Ascending aorta (tissue), 2 donors: ENCODE results near the gene CORO1C. TPM values are rescaled to one million over a fixed set of nuclear protein-coding genes. Genes with fewer than 3 reads are reported as not detected.

ENCODE experiments used
- DNase-seq, 2 donors: peaks; one replicate each; pipeline ENCODE4 v3.0.0-alpha.2; 2019; ENCODE audit warnings: low spot score in 2 of 2
- H3K27ac ChIP-seq, 2 donors: fragments of 200-600 bp; sonication (generic); one replicate each; pipeline ENCODE4 v1.5.1; 2016 to 2017; ENCODE audit warnings: mild to moderate bottlenecking in 1 of 2
- H3K27me3 ChIP-seq: fragments of 200-600 bp; sonication (generic); one replicate; pipeline ENCODE4 v1.5.1; 2017
- H3K36me3 ChIP-seq, 2 donors: fragments of 200-600 bp; sonication (generic); one replicate each; pipeline ENCODE4 v1.5.1; 2016
- H3K4me1 ChIP-seq, 2 donors: fragments of 200-600 bp; sonication (generic); one replicate each; pipeline ENCODE4 v1.5.1; 2016 to 2017; ENCODE audit warnings: mild to moderate bottlenecking in 1 of 2
- H3K4me3 ChIP-seq, 2 donors: fragments of 200-600 bp; sonication (generic); one replicate each; pipeline ENCODE4 v1.5.1; 2016 to 2017; ENCODE audit warnings: mild to moderate bottlenecking in 1 of 2
- H3K9me3 ChIP-seq, 2 donors: fragments of 200-600 bp; sonication (generic); one replicate each; pipeline ENCODE4 v1.5.1; 2016
- intact Hi-C: fragments of 100-400 bp; cut with DNase I; formaldehyde crosslinking; loops from one replicate; pipeline ENCODE4 v1.15.1; 2023
- total RNA-seq: library from RNA; depleted of rRNA; stranded (reverse); fragments of >200 nt; gene quantifications from one replicate; pipeline ENCODE4 v1.1.0, GENCODE V29; 2016
- TF ChIP-seq, protein P1 (sequence below), 3 experiments: fragments of 200-600 bp in 2 of 3; fragments of 450-650 bp in 1 of 3; sonication (generic) in 2 of 3; IDR thresholded peaks; one replicate each; pipeline ENCODE4 v1.5.1; 2016 to 2019; ENCODE audit warnings: antibody characterized with exemption in 3 of 3, mild to moderate bottlenecking in 1 of 3, moderate library complexity in 1 of 3

CORO1C gene
- total RNA-seq, 1 donor from 2014 or later: 106 TPM

DNA sequence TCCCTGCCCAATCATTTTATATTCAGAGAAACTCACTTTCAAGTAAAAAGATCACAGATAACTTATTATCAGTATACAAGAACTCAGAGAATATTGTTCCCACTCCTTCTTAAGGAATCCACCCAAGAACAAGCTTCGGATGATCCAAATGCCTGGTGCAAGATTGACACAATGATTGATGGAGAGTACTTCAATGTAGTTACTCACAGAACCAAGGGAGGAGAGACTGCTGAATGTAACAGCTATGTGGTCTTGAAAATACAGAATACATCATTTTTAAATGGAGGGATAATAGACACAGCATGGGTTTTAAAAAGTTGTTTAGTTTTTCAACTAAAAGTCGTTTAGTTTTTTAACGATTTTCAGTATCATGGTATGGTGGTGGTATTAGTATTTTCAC, 59.3 kb downstream of the CORO1C start:
- no peak for DNase-seq
- H3K4me3 ChIP-seq: no peak overlapping the region
- H3K27me3 ChIP-seq: no peaks in the 10 kb centered on the region
- peaks cover 5 to 29% of the 10 kb centered on the region in 2 donors for H3K4me1 ChIP-seq
- TF ChIP-seq, protein P1, sequence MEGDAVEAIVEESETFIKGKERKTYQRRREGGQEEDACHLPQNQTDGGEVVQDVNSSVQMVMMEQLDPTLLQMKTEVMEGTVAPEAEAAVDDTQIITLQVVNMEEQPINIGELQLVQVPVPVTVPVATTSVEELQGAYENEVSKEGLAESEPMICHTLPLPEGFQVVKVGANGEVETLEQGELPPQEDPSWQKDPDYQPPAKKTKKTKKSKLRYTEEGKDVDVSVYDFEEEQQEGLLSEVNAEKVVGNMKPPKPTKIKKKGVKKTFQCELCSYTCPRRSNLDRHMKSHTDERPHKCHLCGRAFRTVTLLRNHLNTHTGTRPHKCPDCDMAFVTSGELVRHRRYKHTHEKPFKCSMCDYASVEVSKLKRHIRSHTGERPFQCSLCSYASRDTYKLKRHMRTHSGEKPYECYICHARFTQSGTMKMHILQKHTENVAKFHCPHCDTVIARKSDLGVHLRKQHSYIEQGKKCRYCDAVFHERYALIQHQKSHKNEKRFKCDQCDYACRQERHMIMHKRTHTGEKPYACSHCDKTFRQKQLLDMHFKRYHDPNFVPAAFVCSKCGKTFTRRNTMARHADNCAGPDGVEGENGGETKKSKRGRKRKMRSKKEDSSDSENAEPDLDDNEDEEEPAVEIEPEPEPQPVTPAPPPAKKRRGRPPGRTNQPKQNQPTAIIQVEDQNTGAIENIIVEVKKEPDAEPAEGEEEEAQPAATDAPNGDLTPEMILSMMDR (IDR thresholded peaks at IDR 0.05): no peak
- no peak overlapping the region for H3K27ac ChIP-seq
- no peaks in the 10 kb centered on the region for H3K9me3 ChIP-seq
- intact Hi-C loops: no loop called here
- peaks cover 7 to 23% of the 10 kb centered on the region in 2 donors for H3K36me3 ChIP-seq

DNA sequence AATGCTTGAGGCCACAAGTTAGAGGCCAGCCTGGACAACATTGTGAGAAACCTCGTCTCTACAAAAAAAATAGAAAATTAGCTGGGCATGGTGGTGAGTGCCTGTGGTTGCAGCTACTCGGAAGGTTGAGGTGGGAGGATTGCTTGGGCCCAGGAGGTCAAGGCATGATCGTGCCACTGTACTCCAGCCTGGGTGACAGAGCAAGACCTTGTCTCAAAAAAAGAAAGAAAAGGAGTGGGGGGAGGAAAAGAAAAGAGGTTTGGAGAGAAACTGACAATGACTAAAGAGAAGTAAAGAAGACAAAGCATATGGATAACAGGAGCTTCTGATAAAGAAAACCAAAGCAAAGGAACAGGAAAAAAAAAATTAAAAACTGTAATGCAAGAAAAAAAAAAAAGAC, 60.2 kb downstream of the CORO1C start:
- intact Hi-C loops: no loop called here
- Histone ChIP-seq H3K36me3 (peaks cover 4 to 21% of the 10 kb centered on the region in 2 donors), H3K4me1 (peaks cover 5 to 30% of the 10 kb centered on the region in 2 donors)

DNA sequence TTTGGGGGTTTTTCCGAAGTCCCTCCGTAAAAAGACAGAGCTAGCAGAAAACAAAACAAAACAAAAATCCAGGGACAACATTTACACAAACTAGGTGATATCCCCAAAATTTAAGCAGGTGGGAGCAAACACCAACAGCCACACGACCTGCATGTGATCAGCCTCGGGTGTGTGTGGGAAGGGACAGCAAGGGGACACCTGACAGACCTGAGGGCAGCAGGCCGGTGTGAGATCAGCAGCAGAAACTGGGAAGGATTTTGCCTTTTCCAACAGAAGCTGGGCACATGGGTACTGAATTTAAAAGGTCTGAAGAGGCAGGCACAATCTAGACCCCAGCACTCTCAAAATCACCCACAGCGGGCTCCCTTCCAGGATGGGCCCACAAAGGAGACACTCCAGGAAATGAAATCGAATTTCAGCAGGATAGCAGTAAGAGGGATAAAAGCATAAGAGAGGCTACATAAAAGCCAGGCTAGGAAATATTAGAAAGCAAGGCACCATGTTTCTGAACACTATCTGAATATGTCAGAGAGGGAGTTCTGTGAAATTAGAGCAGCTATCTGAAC, 61.2 kb downstream of the CORO1C start:
- no peaks in the 10 kb centered on the region for H3K9me3 ChIP-seq
- intact Hi-C loops: no loop called here
- H3K27ac ChIP-seq: peak overlapping the region in 1 of 2 donors; percentile 19
- DNase-seq: no peak
- TF ChIP-seq, protein P1 (IDR thresholded peaks at IDR 0.05): no peak
- peaks cover 4 to 18% of the 10 kb centered on the region in 2 donors for H3K36me3 ChIP-seq
- H3K27me3 ChIP-seq: no peaks in the 10 kb centered on the region
- no peak overlapping the region for H3K4me3 ChIP-seq
- peaks cover 9 to 34% of the 10 kb centered on the region in 2 donors for H3K4me1 ChIP-seq

More for the DNA sequence above, 60.2 kb downstream of the CORO1C start:
- DNase-seq: no peak
- H3K27ac ChIP-seq: peak overlapping the region in 1 of 2 donors; percentile 31
- no peaks in the 10 kb centered on the region for H3K9me3 ChIP-seq
- no peaks in the 10 kb centered on the region for H3K27me3 ChIP-seq
- H3K4me3 ChIP-seq: no peak overlapping the region
- TF ChIP-seq, protein P1 (IDR thresholded peaks at IDR 0.05): no peak

DNA sequence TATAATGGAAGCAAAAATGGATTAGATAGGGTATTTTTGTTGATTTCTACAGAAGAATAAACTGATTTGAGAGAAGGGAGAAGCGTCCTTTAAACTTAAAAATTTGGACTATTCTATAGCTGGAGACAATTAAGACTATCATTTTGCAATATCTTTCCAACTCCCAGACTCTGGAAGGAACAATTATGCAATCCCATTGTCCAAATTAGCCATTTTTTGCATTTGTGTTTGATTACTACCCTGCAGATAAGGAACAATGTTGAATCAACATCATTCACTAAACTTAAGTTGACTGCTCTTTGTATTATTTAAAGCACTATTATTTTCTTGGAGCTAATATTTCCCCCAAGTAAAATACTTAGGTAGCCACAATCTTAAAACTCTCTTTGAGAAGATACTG, 62.8 kb downstream of the CORO1C start:
- Histone ChIP-seq H3K9me3 (no peaks in the 10 kb centered on the region), H3K4me3 (no peak overlapping the region), H3K4me1 (peaks cover 11 to 45% of the 10 kb centered on the region in 2 donors), H3K27me3 (no peaks in the 10 kb centered on the region), H3K27ac (peak overlapping the region in 1 of 2 donors; percentile 26), H3K36me3 (peaks cover 4 to 10% of the 10 kb centered on the region in 2 donors)
- TF ChIP-seq, protein P1 (IDR thresholded peaks at IDR 0.05): no peak
- no peak for DNase-seq
- intact Hi-C loops: no loop called here

DNA sequence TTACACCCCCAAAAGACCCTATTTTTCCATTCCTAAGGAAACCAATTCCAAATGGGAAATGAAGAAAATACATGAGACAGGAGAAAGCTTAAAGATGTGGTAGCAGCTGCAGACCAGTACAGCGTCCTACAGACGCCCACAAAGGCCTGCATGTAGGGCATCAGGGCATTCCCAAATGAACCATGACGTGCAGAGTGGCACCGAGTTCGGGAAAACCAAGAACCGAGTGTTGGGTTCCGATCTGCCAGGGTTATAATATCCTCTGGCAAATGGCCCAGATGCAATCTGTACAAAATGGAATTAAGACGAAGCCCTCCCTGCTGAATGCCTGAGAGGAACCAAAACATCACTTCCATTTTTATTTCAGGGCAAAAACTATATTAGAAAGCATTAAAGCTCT, 63.3 kb downstream of the CORO1C start:
- Histone ChIP-seq H3K9me3 (no peaks in the 10 kb centered on the region), H3K36me3 (peaks cover under 1 to 6% of the 10 kb centered on the region in 2 donors), H3K27ac (peak overlapping the region in 1 of 2 donors; percentile 52), H3K4me1 (peaks cover 11 to 48% of the 10 kb centered on the region in 2 donors), H3K27me3 (no peaks in the 10 kb centered on the region), H3K4me3 (peak overlapping the region in 1 of 2 donors; percentile 47)
- TF ChIP-seq, protein P1 (IDR thresholded peaks at IDR 0.05): no peak
- DNase-seq: no peak
- intact Hi-C loops: no loop called here
